HG02852 (cell line): Measurements from ENCODE around the gene TMEM121.
"Not testable (repeated sequence)": the region's sequence is repeated elsewhere in the genome, so short reads cannot be mapped to it uniquely, and the experiment has no call there.

ENCODE experiments used
- ATAC-seq: cut with Tn5 transposase; IDR thresholded peaks from one replicate; pipeline ENCODE4 v1.9.1; 2021; ENCODE audit warnings: mild to moderate bottlenecking, moderate library complexity; ENCODE audit not compliant: unreplicated experiment

TMEM121 gene

DNA sequence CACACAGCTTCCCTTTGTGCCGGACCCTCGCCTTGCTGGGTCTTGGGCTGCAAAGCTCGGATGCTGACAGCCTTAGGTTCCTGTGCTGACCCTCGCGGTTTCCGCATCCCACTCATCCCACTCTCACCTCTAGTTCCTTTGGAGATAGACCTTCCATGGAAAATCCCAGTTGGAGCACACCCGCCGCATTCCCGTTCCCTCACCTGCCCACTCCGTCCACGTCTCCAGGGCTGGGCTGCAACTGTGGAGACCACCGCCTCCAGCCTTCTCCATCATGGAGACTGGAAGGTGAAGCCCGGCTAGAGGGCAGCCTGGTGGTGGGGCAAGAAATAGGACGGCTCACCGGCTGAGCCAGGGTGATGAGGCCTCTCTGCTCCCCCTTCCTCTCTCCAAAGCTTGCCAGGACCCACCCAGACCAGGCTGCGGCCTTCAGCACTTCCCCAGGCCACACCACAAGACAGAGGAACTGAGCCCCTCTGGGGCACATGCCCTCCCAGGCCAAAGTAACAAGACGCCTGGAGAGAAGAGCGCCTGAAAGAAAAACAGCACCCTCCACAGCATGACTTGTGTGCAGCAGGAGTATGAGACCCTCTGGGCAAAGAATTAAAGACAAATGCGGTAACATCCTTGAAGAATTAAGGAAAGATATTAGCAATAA lies 15.0 kb downstream of the TMEM121 start:
- ATAC-seq, result no peak

DNA sequence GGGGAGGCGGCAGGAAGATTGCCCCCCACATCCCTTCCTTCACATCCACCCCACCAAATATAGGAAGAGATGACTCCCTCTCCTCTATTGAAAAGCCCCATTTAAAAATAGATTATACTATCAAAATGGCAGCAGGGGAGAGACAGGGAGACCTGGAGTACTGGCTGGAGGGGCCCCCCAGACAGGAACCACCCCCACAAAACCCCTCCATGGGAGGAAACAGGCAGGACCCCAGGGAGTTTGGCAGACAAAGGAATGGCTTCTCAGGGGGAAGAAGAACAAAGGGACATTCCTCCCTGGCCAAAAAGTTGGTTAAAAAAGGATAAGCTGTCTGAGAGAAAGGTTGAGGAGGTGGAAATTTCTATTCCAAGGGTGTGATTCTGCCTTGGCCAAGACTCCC lies 19.3 kb downstream of the TMEM121 start:
- not testable (repeated sequence) for ATAC-seq

DNA sequence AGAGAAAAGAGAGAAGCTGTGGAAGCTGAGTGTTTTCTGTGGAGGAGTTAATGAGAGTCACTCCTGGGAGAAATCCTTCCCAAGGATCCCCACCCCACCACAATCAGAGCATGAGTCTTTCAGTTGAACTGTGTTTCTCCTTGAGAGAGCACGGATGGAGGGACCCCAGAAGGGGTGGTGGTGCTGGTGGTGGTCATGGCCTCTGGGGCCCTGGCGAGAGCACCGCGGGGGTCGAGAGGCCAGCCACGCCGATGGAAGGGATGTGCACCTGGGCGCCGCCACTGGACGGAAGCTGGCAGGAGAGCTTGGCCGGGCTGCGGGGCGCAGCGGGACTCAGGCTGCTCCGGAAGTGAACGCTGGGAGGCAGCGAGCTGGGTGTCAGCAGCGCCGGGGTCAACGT lies 20.0 kb downstream of the TMEM121 start:
- not testable (repeated sequence) for ATAC-seq

DNA sequence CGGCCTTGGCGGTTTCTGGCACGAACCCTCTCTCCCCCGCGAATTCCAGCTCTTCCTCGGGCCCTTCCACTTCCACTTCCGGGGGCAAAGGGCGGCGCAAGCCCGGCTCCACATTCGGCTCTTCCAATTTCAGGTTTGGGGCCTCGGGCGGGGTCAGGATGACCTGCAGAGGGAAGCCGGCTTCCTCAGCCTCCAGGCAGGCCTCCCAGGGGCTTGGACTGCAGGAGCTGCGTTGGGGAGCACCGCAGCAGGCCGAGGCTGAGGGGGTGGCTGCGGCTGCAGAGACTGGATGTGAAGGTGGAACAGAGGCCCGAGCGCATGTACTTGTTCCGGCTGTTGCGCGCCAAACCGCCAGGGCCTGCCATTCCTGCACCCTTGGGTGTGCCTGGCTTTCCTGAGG lies 20.7 kb downstream of the TMEM121 start:
- not testable (repeated sequence) for ATAC-seq

DNA sequence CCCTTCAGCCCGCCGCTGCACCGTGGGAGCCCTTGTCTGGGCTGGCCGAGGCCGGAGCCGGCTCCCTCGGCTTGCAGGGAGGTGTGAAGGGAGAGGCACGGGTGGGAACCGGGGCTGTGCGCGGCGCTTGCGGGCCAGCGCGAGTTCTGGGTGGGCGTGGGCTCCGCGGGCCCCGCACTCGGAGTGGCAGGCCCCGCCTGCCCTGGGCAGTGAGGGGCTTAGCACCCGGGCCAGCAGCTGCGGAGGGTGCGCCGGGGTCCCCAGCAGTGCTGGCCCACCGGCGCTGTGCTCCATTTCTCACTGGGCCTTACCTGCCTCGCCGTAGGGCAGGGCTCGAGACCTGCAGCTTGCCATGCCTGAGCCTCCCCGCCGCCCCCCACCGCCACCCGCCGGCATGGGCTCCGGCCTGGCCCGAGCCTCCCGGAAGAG lies 21.4 kb downstream of the TMEM121 start:
- ATAC-seq, result no peak

DNA sequence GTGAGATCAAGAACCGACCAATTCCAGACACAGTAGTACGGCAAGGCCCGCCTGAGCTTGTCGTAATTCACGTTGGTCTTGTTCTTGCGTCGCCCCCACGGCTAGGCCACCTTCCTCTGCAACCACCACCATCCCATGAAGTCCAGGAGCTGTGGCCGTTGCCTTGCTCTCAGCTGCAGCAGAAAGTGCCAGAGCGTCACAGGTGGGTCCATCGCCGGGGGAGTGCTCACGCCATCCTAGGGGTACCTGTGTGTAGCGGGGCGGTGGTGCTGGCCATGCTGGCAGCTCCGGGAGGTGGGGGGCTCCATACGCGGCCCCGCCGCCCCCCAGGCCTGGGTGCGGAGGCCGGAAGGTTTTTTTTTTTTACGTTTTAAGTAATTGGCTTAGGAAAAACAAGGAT lies 23.1 kb downstream of the TMEM121 start:
- no peak for ATAC-seq

DNA sequence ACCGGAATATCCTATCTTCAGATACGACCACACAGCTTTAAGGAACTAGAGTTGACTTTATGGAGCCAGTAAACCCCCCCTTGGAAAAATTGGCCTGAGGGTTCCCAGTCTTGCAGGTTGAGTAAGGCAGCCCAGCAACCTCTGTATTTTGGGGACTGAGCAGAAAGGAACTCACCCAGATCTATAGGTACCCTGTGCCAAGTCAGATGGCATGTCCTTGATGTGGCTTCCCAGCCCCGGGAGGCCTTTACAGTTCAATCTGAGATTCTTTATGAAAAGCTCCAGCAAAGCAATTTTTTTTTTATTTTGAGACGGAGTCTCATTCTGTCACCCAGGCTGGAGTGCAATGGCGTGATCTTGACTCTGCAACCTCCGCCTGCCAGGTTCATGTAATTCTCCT lies 27.6 kb downstream of the TMEM121 start:
- no peak for ATAC-seq

DNA sequence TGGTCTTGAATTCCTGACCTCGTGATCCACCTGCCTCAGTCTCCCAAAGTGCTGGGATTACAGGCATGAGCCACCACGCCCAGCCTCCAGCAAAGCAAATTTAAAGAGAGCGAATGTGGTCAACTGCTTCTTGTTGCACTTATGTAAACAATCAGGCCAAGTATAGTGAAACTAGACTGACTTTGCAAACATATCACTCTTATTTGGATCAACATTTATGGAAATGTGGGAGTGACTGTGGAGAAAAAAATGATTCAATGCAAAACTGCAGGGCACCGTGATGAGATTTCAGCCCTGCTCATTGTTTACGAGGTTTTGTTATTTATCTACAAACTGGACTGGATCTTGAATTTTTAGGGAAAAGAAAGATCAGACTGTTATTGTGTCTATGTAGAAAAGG lies 28.1 kb downstream of the TMEM121 start:
- ATAC-seq, result no peak

DNA sequence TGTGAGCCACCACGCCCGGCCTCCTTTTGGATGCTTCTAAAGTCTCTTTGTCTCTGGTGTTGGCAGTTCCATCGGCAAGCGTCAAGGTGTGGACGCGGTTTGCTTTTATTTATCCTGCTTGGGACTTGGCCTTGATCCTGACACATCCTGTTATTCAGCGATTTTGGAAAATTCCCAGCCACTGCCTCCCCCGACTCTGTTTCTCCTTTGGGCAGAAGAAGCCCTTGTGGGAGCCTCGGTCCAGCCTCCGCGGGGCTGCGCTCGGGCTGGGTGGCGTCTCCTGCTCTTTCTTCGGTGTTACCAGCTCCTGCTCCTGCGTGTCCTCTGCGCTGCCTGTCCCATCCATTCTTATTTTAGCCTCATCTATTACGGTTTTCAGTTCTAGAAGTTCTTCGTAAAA lies 31.3 kb downstream of the TMEM121 start:
- not testable (repeated sequence) for ATAC-seq

DNA sequence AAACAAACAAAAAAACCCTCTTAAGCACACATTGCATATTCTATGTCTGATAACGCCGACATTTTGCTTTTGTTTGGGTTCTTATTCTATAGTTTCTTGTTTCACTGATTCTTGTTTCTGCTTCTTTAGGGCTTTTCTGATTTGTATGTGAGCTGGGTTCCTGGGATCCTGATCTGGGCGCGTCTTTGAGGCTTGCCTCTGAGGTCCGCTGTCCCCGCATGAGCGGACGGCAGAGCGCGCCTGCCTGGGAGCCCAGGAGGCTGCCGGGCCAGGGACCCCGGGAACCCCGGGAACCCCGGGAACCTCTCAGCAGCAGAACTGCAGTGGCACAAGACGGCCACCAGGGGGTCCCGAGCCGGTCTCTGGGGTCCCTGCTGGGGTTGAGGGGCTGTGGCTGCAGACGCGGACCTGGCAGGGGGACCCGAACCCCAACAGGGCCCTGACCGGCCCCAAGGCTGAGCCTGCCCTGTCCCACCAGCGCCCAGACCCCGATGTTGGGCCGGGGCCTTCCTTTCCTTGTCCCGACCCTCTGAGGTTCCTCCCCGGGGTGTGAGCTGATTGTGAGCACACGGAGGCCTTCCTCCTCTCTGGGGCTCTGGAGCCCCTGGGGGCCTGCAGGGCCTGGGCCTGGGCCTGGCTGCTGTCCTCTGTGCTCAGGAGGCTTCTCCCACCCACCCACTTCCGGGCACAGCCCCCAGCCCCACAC lies 32.2 kb downstream of the TMEM121 start:
- ATAC-seq, result not testable (repeated sequence)

DNA sequence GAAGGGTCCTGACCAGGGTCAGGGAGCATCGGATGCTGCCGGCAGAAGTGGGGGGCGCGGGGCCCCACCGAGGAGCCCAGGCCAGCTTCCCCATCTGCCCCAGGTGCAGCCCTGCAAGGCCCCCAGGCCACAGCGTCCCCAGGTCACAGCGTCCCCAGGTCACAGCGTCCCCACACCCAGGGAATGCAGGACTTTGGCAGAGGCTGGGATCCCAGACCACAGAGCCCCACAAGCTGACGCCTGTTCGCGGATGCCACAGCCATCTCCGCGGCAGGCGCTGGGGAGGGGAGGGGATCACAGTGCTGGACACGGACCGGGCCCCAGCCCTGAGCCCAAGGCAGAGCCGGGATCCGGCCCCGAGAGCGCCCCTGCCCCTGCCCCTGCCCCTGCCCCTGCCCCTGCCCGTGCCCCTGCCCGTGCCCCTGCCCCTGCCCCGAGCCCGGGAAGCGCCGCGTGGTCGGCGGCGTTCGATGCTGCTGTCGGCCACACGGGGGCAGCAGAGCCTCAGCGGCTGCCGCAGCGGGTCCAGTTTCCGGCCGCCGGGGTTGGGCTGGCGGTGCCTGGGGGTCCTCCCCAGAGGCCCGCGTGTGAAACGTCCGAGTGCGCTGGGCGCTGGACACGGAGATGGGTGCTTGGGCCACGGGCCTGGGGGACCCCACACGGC lies 33.1 kb downstream of the TMEM121 start:
- ATAC-seq, result peak; percentile 55

DNA sequence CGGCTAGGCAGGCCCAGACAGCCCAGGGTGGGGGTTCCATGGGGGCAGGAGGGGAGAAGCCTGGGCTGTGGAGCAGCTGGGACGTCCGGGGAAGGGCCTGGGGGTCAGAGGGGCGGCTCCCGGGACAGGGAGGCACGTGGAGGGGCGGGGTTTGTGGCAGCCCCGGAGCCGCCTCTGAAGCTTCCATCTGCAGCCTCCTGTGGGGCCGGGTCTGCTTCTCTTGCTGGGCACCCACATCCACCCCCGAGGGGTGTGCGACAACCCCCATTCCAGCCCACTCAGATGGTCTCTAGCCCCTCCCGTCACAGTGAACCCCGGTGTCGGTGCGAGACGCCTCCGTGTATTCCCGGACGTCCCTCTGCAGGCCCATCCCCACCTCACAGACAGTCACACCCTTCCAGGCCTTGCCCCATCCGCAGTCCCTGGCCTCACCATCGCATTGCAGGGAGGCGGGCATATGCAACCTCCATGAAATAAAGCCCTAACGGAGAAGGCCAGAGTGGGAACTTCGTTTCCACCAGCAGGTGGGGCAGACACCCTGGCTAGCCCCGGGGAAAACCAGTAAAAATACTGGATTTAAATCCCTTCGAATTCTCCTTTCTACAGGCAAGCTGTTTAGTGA lies 33.8 kb downstream of the TMEM121 start:
- ATAC-seq, result peak; percentile 65

DNA sequence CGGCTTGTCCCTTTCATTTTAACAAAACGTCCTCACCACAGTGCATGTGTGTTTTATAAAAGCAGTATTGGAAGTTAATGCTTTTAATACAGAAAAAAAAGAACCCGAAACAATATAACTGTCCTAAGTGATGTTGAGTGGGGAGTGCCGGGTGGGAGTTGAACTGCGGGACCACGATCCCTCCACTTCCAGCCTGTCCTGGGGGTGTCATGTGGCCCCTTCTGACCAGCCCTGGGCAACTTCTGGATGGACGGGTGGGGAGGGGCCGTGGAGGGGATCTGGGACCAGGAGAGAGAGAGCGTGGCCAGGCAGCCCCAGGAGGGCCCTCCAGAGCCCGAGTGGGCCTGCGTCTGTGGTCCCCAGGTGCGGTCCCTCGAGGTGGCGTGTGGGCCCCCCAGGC lies 35.0 kb downstream of the TMEM121 start:
- not testable (repeated sequence) for ATAC-seq

DNA sequence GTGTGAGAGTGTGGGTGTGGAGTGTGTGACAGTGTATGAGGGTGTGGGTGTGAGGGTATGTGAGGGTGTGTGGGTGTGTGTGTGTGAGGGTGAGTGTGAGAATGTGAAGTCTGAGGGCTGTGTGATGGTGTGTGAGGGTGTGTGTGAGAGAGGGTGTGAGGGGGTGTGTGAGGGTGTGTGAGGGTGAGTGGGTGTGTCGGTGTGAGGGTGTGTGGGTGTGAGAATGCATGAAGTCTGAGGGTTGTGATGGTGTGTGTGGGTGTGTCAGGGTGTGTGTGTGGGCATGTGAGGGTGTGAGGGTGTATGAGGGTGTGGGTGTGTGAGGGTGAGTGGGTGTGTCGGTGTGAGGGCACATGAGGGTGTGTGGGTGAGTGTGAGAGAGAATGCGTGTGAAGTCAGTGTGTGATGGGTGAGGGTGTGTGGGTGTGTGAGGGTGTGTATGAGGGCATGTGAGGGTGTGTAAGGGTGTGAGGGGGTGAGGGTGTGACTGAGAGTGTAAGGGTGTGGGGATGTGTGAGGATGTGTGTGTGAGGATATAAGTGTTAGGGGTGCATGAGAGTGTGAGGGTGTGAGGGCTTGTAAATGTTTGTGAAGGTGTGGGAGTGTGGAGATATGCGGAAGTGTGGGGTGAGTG lies 36.4 kb downstream of the TMEM121 start:
- ATAC-seq, result no peak

DNA sequence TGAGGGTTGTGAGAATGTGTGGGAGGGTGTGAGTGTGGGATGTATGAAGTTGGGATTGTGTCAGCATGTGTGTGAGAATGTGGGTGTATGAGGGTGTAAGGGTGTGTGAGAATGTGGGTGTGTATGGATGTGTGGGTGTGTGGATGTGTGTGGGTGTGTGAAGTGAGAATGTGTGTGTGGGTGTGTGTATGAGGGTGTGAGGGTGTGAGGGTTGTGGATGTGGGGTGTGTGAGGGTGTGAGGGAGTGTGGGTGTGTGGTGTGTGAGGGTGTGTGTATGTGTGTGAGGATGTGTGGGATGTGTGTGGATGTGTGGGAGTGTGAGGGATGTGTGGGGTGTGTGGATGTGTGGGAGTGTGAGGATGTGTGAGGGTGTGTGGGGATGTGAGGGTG lies 37.0 kb downstream of the TMEM121 start:
- ATAC-seq, result no peak

DNA sequence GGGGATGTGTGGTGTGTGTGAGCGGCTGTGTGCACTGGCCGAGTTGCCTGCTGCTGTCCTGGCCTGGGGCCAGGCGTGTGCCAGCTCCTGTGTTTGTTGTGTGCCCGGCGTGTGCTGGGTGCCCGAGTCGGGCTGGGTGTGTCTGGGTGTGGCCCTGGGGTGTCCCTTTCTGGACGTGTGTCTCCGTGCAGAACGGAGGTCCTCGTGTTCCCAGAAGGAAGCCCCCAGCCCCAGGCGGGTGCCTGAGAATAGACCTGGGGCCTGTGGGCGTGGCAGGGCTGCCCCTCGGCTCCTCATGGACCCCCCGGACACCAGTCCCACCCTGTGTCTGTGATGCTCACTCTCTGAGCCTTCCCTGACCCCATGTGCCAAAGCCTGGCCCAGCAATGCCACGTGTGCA lies 38.2 kb downstream of the TMEM121 start:
- ATAC-seq, result not testable (repeated sequence)

DNA sequence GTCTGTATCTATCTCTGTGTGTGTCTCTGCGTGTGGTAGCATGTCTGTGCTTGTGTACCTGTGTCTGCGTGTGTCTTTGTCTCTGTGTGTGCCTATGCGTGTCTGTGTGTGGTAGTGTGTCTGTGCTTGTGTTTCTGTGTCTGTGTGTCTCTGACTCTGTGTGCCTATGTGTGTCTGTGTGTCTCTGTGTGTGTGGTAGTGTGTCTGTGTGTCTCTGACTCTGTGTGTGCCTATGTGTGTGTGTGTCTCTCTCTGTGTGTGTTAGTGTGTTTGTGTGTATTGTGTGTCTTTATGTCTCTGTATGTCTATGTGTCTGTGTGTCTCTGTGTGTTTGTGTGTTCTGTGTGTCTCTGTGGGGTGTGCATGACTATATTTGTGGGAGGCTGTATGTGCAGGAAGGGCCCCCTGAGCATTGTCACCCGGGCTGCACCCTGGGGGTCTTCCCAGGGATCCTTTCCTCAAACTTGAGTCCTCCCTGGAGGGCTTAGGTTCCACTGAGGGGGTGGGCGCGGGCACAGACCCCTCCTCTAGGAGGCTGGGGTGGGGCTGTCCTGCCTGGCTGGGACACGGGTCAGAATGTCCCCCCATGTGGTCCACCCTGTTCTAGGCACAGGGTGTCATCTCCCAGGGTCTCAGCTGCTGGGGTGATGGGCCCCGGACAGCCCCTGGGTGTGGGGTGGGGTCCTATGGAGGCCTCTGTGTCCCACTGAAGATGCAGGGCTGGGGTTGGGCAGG lies 39.0 kb downstream of the TMEM121 start:
- ATAC-seq, result not testable (repeated sequence)

DNA sequence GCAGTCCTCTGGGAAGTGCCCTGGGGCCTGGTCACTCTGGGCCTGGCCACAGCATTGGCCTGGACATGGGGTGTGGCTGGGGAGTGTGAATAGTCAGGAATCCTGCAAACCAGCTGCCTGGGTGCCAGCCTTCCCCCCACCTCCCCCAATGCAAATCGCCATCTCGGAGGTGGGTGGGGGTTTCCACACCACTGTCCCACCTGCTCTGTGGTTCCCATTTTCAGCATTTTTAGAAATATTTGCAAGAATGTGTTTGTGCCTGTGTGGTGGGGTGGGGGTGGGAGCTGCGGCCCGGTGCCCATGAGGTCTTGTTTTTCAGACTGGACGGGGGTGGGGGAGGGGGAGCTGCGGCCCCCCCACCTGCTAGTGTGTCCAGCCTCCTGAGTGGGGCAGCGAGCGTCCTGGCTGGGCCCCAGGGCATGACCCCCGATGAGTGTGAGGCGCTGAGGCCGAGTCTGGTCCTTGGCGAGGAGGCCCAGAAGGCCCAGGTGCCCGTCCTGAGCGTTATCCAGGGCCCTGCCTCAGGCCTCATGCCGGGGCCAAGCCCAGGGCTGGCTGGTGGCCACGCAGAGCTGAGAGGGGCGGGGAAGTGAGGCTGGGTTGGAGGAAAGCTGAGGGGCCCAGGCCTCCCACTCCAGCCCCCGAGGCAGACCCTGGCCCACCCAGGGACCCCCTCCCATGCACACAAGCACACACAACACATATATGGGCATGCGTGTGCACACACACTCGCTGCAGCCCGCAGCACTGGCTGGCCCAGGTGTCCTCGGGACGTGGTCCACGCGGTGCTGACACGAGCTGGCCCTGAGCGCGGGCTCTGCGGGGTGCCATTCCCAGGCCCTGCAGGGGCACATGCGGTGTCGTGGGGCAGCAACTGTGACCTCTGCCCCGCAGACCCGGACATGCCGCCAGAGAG lies 40.1 kb downstream of the TMEM121 start:
- peak; percentile 47 for ATAC-seq
